AG04449 (cell line): ENCODE measurements around the gene RAB11B.
"Not testable (repeated sequence)": the region's sequence is repeated elsewhere in the genome, so short reads cannot be mapped to it uniquely, and the experiment has no call there.

Experiments used
- CTCF ChIA-PET: fragments of 350-600 bp; formaldehyde crosslinking; extraction: SDS; loops from one replicate; lab custom pipeline; 2021; ENCODE audit warnings: antibody characterized with exemption; lab: Yijun Ruan, JAX
- POLR2A ChIA-PET: fragments of 400-600, 350-600 bp; formaldehyde crosslinking; extraction: SDS; loops from one replicate; lab custom pipeline; 2020; ENCODE audit warnings: antibody characterized with exemption, inconsistent platforms; lab: Yijun Ruan, JAX
- DNase-seq: peaks from one replicate; pipeline ENCODE4 v3.0.0-alpha.2; 2010; ENCODE audit warnings: low read depth, low spot score
- H3K4me3 ChIP-seq: 2 replicates; pipeline ENCODE4 v1.5.1; 2011; ENCODE audit warnings: low read depth, mild to moderate bottlenecking, control low read depth, low read length
- CTCF ChIP-seq: IDR thresholded peaks from one replicate; pipeline ENCODE4 v1.5.1; 2011; ENCODE audit warnings: mild to moderate bottlenecking, moderate library complexity, low read length, control low read depth, inconsistent platforms; ENCODE audit not compliant: insufficient read depth; ENCODE audit errors: missing control alignments

RAB11B gene

GRCh38 chr19:8352134-8352827, 37.9 kb upstream of the RAB11B start:
- peak overlapping the region; percentile 20 for H3K4me3 ChIP-seq
- TF ChIP-seq CTCF = no peak
- CTCF ChIA-PET = interaction anchor here (1.4 to 5.8 kb wide), 20 partner anchors 9 to 234 kb away, joined by 4 to 121 read pairs (median 24); partner anchors contain the start of genes ANGPTL4, KANK3, MARCHF2 and MYO1F
- POLR2A ChIA-PET = no interaction called here
- no peak for DNase-seq

GRCh38 chr19:8352845-8353244, 37.3 kb upstream of the RAB11B start:
- CTCF ChIA-PET = interaction anchor here (0.7 to 5.8 kb wide), 30 partner anchors 10 to 233 kb away, joined by 3 to 121 read pairs (median 14); partner anchors contain the start of genes ANGPTL4, HNRNPM, KANK3 and MARCHF2
- DNase-seq, H3K4me3 ChIP-seq: not testable (repeated sequence)

GRCh38 chr19:8355631-8356402, 34.3 kb upstream of the RAB11B start:
- POLR2A ChIA-PET = interaction anchor here (0.7 to 2.6 kb wide), 5 partner anchors 10 to 89 kb away, joined by 3 to 33 read pairs (median 3); partner anchors contain the start of genes ANGPTL4, HNRNPM and RAB11B

More at GRCh38 chr19:8352845-8353244, 37.3 kb upstream of the RAB11B start:
- POLR2A ChIA-PET = interaction anchor here (0.6 kb wide), 2 partner anchors 166 to 1315 kb away, joined by 3 read pairs; no protein-coding TSS in a partner anchor

GRCh38 chr19:8357007-8357521, 33.1 kb upstream of the RAB11B start:
- ChIA-PET CTCF (interaction anchor here (0.9 to 2.1 kb wide), 7 partner anchors 9 to 223 kb away, joined by 3 to 8 read pairs (median 4); partner anchors contain the start of gene MARCHF2), POLR2A (interaction anchor here (1.0 kb wide), 1 partner anchor 11 kb away, joined by 3 read pairs; no protein-coding TSS in a partner anchor)
- no peak for TF ChIP-seq CTCF
- H3K4me3 ChIP-seq = no peak overlapping the region
- no peak for DNase-seq

More at GRCh38 chr19:8355631-8356402, 34.3 kb upstream of the RAB11B start:
- CTCF ChIA-PET = interaction anchor here (0.9 to 5.8 kb wide), 20 partner anchors 8 to 223 kb away, joined by 3 to 121 read pairs (median 25); partner anchors contain the start of genes ANGPTL4, KANK3, MARCHF2 and MYO1F
- peak; percentile 75 for DNase-seq
- no peak overlapping the region for H3K4me3 ChIP-seq
- TF ChIP-seq CTCF = no peak

- no peak overlapping the region for H3K4me3 ChIP-seq
- POLR2A ChIA-PET = interaction anchor here (0.6 kb wide), 1 partner anchor 69 kb away, joined by 3 read pairs; no protein-coding TSS in a partner anchor
- CTCF ChIA-PET = interaction anchor here (0.7 to 2.1 kb wide), 3 partner anchors 17 to 147 kb away, joined by 3 to 8 read pairs (median 4); no protein-coding TSS in a partner anchor
- no peak for TF ChIP-seq CTCF
- DNase-seq = no peak
Observed at GRCh38 chr19:8358948-8359347, 31.2 kb upstream of the RAB11B start.

GRCh38 chr19:8360196-8360595, 30.0 kb upstream of the RAB11B start:
- no peak overlapping the region for H3K4me3 ChIP-seq
- no peak for DNase-seq
- POLR2A ChIA-PET = no interaction called here
- CTCF ChIA-PET = no interaction called here
- TF ChIP-seq CTCF = no peak
